Testis (tissue), 3 donors: ENCODE data around the gene THBS4. TPM values are rescaled to one million over a fixed set of nuclear protein-coding genes. Genes with fewer than 3 reads are reported as not detected.

Source experiments
- DNase-seq: peaks from one replicate; pipeline ENCODE4 v3.0.0-alpha.2; 2019
- H3K27ac ChIP-seq, 2 donors: fragments of 200-600 bp; sonication (generic); one replicate each; pipeline ENCODE4 v1.5.1; 2019
- H3K27me3 ChIP-seq: fragments of 200-600 bp; sonication (generic); one replicate; pipeline ENCODE4 v1.5.1; 2019
- H3K36me3 ChIP-seq: fragments of 200-600 bp; sonication (generic); one replicate; pipeline ENCODE4 v1.5.1; 2017; ENCODE audit warnings: low read depth; ENCODE audit errors: missing control alignments
- H3K4me1 ChIP-seq: fragments of 200-600 bp; sonication (generic); one replicate; pipeline ENCODE4 v1.5.1; 2019
- H3K4me3 ChIP-seq, 2 donors: fragments of 200-600 bp; sonication (generic); one replicate each; pipeline ENCODE4 v1.5.1; 2017 to 2019
- H3K9me3 ChIP-seq: fragments of 200-600 bp; sonication (generic); one replicate; pipeline ENCODE4 v1.5.1; 2017
- POLR2A ChIP-seq: fragments of 450-650 bp; IDR thresholded peaks from one replicate; pipeline ENCODE4 v1.6.1; 2017; ENCODE audit warnings: antibody characterized with exemption, mild to moderate bottlenecking, moderate library complexity
- WGBS, 2 donors: methylation state at CpG; one replicate each; pipeline ENCODE4 v1.1.5; 2018; 5-methylcytosine and 5-hydroxymethylcytosine counted together
- intact Hi-C: fragments of 100-400 bp; cut with DNase I; formaldehyde crosslinking; loops from one replicate; pipeline ENCODE4 v1.15.1; 2023; ENCODE audit warnings: low total_unique reads
- polyA plus RNA-seq: library from polyadenylated mRNA; stranded (reverse); fragments of 350-450 nt; fragmentation: Illumina TruSeq; extraction: RNeasy Lipid Tissue Mini Kit (QIAGEN cat#74804); gene quantifications from one replicate; pipeline ENCODE4 v1.2.3, GENCODE V29; 2014; ENCODE audit warnings: low read depth, low replicate concordance; ENCODE audit not compliant: insufficient read depth
- total RNA-seq, 2 donors: library from RNA; depleted of rRNA; stranded (reverse); fragments of >200 nt; gene quantifications; one replicate each; pipeline ENCODE4 v1.2.3, GENCODE V29; 2016
- TF ChIP-seq, protein P1 (sequence below), 3 experiments: fragments of 450-650 bp in 2 of 3; fragments of 200-600 bp in 1 of 3; sonication (generic) in 1 of 3; IDR thresholded peaks; one replicate each; pipeline ENCODE4 v1.5.1; 2016 to 2019; ENCODE audit warnings: antibody characterized with exemption in 3 of 3, mild to moderate bottlenecking in 2 of 3, moderate library complexity in 1 of 3

THBS4 gene
- total and polyA plus RNA-seq, 3 donors from 2014 or later = 14.1 to 62.5 (median 18.3) TPM

DNA sequence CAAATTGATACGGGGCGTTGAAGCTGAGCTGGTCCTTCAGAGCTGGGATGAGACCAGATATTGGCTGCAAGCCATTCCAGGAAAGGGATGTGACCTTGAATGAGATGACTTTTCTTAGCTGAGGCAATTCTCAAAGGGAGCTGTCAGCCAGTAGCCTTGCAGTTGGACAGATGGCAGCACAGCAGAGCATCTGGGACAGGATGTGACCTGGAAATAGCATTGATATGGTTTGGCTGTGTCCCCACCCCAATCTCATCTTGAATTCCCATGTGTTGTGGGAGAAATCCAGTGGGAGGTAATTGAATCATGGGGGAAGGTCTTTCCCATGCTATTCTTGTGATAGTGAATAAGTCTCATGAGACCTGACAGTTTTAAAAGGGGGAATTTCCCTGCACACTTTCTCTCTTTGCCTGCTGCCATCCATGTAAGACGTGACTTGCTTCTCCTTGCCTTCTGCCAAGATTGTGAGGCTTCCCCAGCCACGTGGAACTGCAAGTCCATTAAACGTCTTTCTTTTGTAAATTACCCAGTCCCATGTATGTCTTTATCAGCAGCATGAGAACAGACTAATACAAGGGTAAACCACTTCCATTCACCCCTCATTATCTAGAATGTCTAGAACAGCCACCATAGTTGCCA lies 24.3 kb upstream of the THBS4 start:
- Histone ChIP-seq H3K27me3 (no peaks in the 10 kb centered on the region), H3K4me1 (no peaks in the 10 kb centered on the region), H3K4me3 (no peak overlapping the region), H3K9me3 (no peaks in the 10 kb centered on the region), H3K36me3 (no peaks in the 10 kb centered on the region), H3K27ac (no peak overlapping the region)
- intact Hi-C loops = no loop called here
- no peak for TF ChIP-seq POLR2A
- TF ChIP-seq, protein P1, sequence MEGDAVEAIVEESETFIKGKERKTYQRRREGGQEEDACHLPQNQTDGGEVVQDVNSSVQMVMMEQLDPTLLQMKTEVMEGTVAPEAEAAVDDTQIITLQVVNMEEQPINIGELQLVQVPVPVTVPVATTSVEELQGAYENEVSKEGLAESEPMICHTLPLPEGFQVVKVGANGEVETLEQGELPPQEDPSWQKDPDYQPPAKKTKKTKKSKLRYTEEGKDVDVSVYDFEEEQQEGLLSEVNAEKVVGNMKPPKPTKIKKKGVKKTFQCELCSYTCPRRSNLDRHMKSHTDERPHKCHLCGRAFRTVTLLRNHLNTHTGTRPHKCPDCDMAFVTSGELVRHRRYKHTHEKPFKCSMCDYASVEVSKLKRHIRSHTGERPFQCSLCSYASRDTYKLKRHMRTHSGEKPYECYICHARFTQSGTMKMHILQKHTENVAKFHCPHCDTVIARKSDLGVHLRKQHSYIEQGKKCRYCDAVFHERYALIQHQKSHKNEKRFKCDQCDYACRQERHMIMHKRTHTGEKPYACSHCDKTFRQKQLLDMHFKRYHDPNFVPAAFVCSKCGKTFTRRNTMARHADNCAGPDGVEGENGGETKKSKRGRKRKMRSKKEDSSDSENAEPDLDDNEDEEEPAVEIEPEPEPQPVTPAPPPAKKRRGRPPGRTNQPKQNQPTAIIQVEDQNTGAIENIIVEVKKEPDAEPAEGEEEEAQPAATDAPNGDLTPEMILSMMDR (IDR thresholded peaks at IDR 0.05) = no peak
- WGBS, 2 donors = 44 to 47% methylated on average over 5 of the region's 5 CpGs
- DNase-seq = no peak

GRCh38 chr5:80025069-80025468 lies 10.1 kb upstream of the THBS4 start:
- Histone ChIP-seq H3K27me3 (no peaks in the 10 kb centered on the region), H3K9me3 (no peaks in the 10 kb centered on the region), H3K4me1 (no peaks in the 10 kb centered on the region), H3K36me3 (no peaks in the 10 kb centered on the region), H3K4me3 (no peak overlapping the region), H3K27ac (no peak overlapping the region)
- no peak for TF ChIP-seq POLR2A
- TF ChIP-seq, protein P1 (IDR thresholded peaks at IDR 0.05) = no peak
- intact Hi-C loops = no loop called here
- no peak for DNase-seq
- 85 to 87% methylated on average over 2 of the region's 2 CpGs for WGBS, 2 donors

DNA sequence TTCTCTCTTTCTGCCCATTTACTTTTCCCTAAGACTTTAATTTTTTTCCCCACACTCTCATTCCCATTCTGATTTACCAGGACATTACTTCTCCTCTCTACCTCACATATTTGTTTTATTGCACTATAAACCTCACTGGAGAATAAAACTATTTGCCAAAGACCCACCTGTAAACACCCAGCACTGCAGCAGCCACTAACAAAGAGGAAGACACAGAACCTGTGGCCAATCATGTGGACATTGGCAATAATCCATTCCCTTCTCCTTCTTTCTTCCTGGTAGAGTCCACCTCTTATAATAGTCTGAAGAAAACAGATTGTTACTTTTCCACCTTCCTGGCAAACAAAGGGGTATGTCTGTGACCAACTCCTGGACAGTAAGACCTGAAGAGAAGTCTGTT lies 8.3 kb upstream of the THBS4 start:
- no peaks in the 10 kb centered on the region for H3K9me3 ChIP-seq
- intact Hi-C loops = no loop called here
- TF ChIP-seq, protein P1 (IDR thresholded peaks at IDR 0.05) = no peak
- TF ChIP-seq POLR2A = no peak
- no peaks in the 10 kb centered on the region for H3K36me3 ChIP-seq
- no peak for DNase-seq
- H3K4me1 ChIP-seq = no peaks in the 10 kb centered on the region
- H3K27me3 ChIP-seq = no peaks in the 10 kb centered on the region
- no peak overlapping the region for H3K4me3 ChIP-seq
- H3K27ac ChIP-seq = no peak overlapping the region

DNA sequence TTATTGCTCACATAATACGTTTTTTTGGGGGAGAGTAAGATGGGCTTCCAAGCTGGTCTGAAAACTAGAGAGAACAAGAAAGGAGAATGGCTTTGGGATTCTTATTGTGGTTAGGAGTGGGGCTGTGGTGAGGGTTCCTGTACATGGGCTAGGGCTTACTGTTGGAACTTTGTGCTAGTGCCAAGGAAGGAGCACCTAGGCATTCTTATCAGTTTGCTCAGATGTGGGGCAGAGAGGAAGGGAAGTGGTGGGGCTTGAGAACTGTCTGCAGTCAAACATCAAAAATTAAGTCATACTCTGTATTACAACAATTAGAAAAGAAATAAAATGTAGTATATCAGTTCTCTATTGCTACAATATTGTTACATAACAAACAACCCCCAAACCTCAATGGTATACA lies 4.0 kb upstream of the THBS4 start:
- intact Hi-C loops = no loop called here
- TF ChIP-seq POLR2A = no peak
- TF ChIP-seq, protein P1 (IDR thresholded peaks at IDR 0.05) = no peak
- DNase-seq = no peak
- H3K9me3 ChIP-seq = no peaks in the 10 kb centered on the region
- no peak overlapping the region for H3K4me3 ChIP-seq
- H3K27ac ChIP-seq = no peak overlapping the region
- 81 to 100% methylated on average over 1 of the region's 1 CpG for WGBS, 2 donors
- H3K4me1 ChIP-seq = no peaks in the 10 kb centered on the region
- no peaks in the 10 kb centered on the region for H3K36me3 ChIP-seq
- no peaks in the 10 kb centered on the region for H3K27me3 ChIP-seq

GRCh38 chr5:80033513-80033912 lies 1.6 kb upstream of the THBS4 start:
- Histone ChIP-seq H3K27me3 (no peaks in the 10 kb centered on the region), H3K4me1 (no peaks in the 10 kb centered on the region), H3K9me3 (no peaks in the 10 kb centered on the region), H3K36me3 (no peaks in the 10 kb centered on the region), H3K4me3 (no peak overlapping the region), H3K27ac (no peak overlapping the region)
- TF ChIP-seq, protein P1 (IDR thresholded peaks at IDR 0.05) = no peak
- intact Hi-C loops = no loop called here
- DNase-seq = no peak
